Raji (cell line): ENCODE measurements around the gene EXOSC2.

Experiments used
- POLR2A ChIP-seq: IDR thresholded peaks from 2 replicates; pipeline ENCODE4 v1.6.1; 2011; ENCODE audit warnings: low read depth, low read length, control low read depth; ENCODE audit not compliant: insufficient read depth

The EXOSC2 gene

GRCh38 chr9:130682421-130683121, 11.0 kb upstream of the EXOSC2 start:
- TF ChIP-seq POLR2A, result peak; percentile 32; the same call in 1 of the 2 replicates

DNA sequence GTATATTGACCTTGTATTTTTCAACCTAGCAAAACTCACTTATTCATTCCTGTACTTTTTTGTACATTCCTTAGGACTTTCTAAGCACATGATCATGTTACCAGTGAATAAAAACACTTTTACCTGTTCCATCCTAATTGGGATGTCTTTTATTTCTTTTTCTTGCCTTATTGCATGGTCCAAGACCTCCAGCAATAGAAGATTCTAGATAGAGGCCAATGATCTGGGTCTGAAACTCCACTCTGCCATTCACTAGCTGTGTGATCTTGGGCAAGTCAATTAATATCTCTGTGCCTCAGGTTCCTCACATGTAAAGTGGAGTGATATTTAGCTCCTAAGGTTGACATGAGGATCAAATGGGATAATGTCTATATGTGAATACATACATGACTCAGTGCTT, 8.5 kb upstream of the EXOSC2 start:
- TF ChIP-seq POLR2A, result no peak

GRCh38 chr9:130687615-130688014, 6.0 kb upstream of the EXOSC2 start:
- no peak for TF ChIP-seq POLR2A

DNA sequence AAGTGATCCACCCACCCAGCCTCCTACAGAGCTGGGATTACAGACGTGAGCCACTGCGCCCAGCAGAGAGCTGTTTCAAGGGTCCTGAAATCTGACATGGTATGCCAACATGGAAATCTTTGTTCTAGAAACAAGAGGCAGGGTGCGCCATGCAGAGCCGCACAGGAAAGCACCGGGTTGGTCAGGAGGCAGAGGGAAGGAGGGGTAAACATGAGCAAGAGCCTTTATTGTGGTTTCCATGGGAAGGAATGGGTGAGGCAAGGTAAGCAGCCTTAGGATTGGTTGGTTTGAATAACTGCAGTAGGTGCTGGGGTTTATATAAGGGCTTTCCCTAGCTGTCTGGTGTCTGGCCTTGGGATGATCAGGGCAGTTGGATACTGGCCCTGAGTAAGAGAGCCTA, 5.5 kb upstream of the EXOSC2 start:
- TF ChIP-seq POLR2A, result no peak

DNA sequence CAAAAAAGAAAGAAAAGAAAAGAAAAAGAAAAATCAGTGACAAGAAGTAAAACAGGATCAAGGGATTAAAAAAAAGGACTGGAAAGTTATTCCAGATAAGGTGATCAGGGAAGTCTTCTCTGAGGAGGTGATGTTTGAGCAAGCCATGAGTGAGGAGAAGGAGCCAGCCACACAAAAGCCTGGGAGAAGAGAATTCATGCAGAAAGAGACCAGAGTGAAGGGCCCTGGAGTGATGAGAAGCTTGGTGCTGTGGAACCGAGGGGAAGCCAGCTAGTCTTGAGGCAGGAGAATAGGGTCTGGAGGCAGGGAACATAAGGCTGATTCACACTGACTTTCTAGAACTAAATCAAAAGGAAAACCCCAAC, 4.0 kb upstream of the EXOSC2 start:
- TF ChIP-seq POLR2A, result no peak

DNA sequence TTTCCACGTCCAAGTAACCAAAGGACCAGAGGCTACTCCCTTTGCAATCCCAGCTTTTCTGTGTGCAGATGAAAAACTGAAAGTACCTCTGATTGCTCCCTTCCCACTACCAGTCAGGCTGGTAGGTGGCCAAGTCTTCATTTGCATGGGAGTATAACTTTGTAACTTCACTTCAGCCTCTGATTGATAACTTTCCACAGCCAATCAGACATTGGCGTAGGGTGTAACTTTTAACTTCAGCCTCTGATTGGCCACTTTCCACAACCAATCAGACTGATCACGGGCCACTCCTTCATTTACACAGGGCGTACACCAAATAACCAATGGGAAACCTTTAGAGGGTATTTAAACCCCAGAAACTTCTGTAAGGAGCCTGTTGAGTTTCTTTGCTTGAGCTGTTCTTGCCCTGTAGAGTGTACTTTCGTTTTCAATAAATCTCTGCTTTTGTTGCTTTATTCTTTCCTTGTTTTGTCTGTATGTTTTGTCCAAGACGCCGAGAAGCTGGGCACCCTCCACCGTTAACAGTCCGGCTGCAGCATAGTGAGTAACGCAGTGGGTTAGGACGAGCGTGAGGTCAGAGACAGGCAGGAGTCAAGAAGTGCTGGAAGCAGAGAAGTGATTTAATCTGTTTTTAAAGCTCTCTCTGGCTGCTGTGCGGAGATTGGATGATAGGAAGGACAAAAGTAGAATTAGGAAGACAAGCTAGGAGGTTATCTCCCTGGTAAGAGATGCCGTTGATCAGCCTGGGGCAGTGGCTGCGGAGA, 3.5 kb upstream of the EXOSC2 start:
- TF ChIP-seq POLR2A, result peak; percentile 72

DNA sequence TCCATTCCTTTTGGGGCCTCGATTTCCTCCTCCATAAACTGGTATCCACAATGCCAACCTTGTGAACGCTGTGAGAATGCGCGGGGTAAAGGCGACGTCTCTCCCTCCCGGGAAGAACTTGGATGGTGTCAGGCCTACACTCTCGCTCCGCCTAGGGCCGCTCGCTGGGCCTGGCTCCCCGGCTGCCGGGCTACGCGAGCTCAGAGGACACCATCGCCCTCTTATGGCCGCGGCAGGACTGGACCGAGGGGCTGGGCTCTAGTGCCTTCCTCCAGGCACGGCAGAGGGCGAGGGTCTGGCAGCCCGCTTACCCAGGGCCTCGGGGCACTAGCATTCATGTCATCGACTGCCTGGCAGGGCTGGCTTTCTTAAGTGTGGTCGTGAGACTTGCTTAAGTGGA, 1.3 kb upstream of the EXOSC2 start:
- TF ChIP-seq POLR2A, result no peak

GRCh38 chr9:130693101-130693425, 517 bp upstream of the EXOSC2 start:
- TF ChIP-seq POLR2A, result no peak

GRCh38 chr9:130694205-130694604, 625 bp downstream of the EXOSC2 start:
- no peak for TF ChIP-seq POLR2A

DNA sequence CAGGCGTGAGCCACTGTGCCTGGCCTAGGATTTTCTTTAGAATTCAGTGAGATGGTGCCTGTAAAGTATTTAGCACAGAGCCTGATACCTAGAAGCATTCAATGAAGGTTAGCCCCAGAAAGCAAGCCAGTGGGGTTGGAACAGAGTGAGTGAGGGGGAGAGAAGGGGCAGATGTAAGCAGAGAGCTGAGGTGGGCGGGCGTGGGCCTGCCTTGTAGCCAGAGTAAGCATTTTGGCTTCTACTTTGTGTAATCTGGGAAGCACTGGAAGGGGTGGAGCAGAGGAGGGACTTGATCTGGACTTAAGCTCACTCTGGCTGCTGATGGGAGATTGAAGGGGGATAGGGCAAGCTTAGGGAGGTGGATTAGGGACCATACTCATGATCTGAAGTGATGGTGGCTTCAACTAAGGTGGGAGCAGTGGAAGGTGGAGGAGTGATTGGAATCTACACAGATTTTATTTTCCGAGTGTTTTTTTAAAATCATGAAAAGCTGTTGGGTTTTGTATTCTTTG, 2.6 kb downstream of the EXOSC2 start:
- TF ChIP-seq POLR2A, result no peak

GRCh38 chr9:130696996-130697395, 3.4 kb downstream of the EXOSC2 start:
- no peak for TF ChIP-seq POLR2A

DNA sequence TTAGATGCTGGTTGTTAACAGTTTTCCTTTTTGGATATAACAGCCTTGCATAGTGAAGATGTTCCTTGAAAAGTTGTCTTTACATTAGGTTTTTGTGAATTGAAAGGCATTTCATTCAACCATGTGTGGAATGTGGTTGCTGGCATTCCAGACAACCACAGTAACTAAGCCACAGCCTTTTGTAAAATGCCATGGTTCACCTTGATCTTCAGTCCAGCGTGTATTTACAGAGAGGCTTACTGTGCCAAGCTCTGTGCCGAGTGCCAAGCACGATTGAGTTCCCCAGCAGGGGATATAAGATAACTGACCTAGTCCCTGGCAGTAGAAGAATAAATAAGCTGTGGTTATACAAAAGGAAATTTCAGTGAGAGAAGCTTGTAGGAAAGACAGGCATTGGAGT, 4.9 kb downstream of the EXOSC2 start:
- no peak for TF ChIP-seq POLR2A

DNA sequence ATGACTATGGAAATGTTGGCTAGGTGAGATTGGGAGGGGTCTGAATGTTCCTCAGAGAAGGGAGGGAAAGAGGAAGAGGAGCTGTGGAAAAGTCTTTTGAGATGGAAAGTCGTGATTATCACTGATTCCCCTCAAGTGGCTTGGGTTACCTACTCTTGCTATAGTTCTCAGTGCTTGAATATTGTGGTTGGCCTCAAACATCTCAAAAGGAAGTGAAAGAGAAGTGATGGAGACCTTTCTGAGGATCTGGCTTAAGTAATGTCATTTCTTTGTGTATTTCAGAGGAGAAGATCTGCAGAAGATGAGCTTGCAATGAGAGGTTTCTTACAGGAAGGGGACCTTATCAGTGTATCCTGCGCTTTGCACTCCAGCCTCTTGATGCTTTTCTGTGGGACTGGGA, 5.5 kb downstream of the EXOSC2 start:
- no peak for TF ChIP-seq POLR2A

- no peak for TF ChIP-seq POLR2A
Measured at GRCh38 chr9:130701059-130702022, 7.8 kb downstream of the EXOSC2 start.

DNA sequence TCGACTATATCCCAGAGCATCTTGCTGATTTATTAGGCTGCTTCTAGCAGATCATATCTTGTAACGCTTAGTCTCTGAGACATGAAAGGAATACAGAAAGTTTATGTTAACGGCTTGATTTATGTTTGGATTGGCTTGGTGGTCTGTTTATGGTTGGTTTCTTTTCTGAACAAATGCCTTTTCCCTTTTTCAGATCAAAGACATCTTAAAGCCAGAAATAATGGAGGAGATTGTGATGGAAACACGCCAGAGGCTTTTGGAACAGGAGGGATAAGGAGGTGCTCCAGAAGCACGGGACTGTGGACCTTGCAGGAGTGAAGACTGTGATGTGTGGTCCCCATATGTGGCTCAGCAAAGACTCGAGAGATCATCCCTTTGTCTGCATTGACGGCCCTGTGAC, 9.9 kb downstream of the EXOSC2 start:
- no peak for TF ChIP-seq POLR2A
